ENCODE data around the gene PHOSPHO1. TPM values are rescaled to one million over a fixed set of nuclear protein-coding genes. Genes with fewer than 3 reads are reported as not detected.

Gene PHOSPHO1
- total and polyA plus RNA-seq, 9 donors, result 0.23 to 0.92 (median 0.25) TPM; not detected in 5

- DNase-seq, result no peak
- no peaks in the 10 kb centered on the region for H3K9me3 ChIP-seq
- intact Hi-C loops (cut with DNase I), result no loop called here
- H3K4me1 ChIP-seq (ENCODE audit: insufficient read depth), result no peaks in the 10 kb centered on the region
- H3K4me3 ChIP-seq, result no peak overlapping the region
- WGBS, 3 donors, result 52 to 61% (median 55%) methylated on average over 4 of the region's 4 CpGs
- TF ChIP-seq POLR2A (IDR thresholded peaks at IDR 0.05) (no peak), EP300 (IDR thresholded peaks at IDR 0.05) (no peak), CTCF (IDR thresholded peaks at IDR 0.05) (no peak)
- no peak overlapping the region for H3K27ac ChIP-seq
- H3K36me3 ChIP-seq, result no peaks in the 10 kb centered on the region
- no peaks in the 10 kb centered on the region for H3K27me3 ChIP-seq
Measured at GRCh38 chr17:49254066-49254465, 23.5 kb upstream of the PHOSPHO1 start.

- Histone ChIP-seq H3K27ac (no peak overlapping the region), H3K27me3 (no peaks in the 10 kb centered on the region), H3K4me3 (no peak overlapping the region), H3K4me1 (ENCODE audit: insufficient read depth) (no peaks in the 10 kb centered on the region), H3K9me3 (no peaks in the 10 kb centered on the region), H3K36me3 (no peaks in the 10 kb centered on the region)
- intact Hi-C loops (cut with DNase I), result no loop called here
- no peak for DNase-seq
- 86 to 90% (median 86%) methylated on average over 6 of the region's 6 CpGs for WGBS, 3 donors
- TF ChIP-seq CTCF (IDR thresholded peaks at IDR 0.05) (no peak), POLR2A (IDR thresholded peaks at IDR 0.05) (no peak)
Measured at GRCh38 chr17:49252148-49252695, 21.6 kb upstream of the PHOSPHO1 start.

DNA sequence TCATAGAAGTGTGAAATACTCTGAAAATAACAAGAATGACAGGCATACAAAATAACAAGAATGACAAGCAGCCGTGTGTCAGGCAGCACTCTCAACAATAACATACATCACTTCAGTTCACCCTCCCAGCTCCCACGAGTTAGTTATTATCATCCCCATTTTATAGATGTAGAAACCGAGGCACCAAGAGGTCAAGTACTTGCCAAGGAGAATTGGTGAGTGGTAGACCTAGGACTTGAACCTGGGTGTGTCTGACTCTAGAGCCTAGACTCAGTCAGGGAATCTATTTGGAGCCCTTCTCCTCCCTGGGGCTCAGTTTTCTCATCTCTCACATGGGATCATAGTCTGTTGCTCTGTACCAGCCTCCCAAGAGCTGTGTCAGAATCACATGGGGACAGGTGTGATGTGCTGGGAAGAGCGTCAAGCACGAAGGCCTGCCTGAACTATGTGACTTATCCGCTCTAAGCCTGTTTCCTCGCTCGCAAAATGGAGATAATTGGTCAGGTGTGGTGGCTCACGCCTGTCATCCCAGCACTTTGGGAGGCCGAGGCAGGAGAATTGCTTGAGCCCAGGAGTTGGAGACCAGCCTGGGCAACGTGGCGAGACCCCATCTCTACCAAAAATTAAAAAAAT is 19.4 kb upstream of the PHOSPHO1 start:
- Histone ChIP-seq H3K4me1 (ENCODE audit: insufficient read depth) (no peaks in the 10 kb centered on the region), H3K36me3 (no peaks in the 10 kb centered on the region), H3K27me3 (no peaks in the 10 kb centered on the region), H3K4me3 (no peak overlapping the region), H3K9me3 (no peaks in the 10 kb centered on the region), H3K27ac (no peak overlapping the region)
- intact Hi-C loops (cut with DNase I), result no loop called here
- no peak for DNase-seq
- TF ChIP-seq CTCF (IDR thresholded peaks at IDR 0.05) (no peak), EP300 (IDR thresholded peaks at IDR 0.05) (no peak), POLR2A (IDR thresholded peaks at IDR 0.05) (no peak)
- 86 to 89% (median 87%) methylated on average over 12 of the region's 12 CpGs for WGBS, 3 donors

GRCh38 chr17:49249292-49249794 is 18.8 kb upstream of the PHOSPHO1 start:
- Histone ChIP-seq H3K27ac (no peak overlapping the region), H3K9me3 (no peaks in the 10 kb centered on the region), H3K4me3 (no peak overlapping the region), H3K36me3 (no peaks in the 10 kb centered on the region), H3K4me1 (ENCODE audit: insufficient read depth) (no peaks in the 10 kb centered on the region), H3K27me3 (no peaks in the 10 kb centered on the region)
- DNase-seq, result no peak
- WGBS, 3 donors, result 6 to 12% (median 8%) methylated on average over 10 of the region's 10 CpGs
- intact Hi-C loops (cut with DNase I), result no loop called here
- TF ChIP-seq EP300 (IDR thresholded peaks at IDR 0.05) (no peak), POLR2A (IDR thresholded peaks at IDR 0.05) (no peak), CTCF (IDR thresholded peaks at IDR 0.05) (no peak)

Measured in ovary (tissue), 9 donors.